H9 (cell line): Measurements from ENCODE around the gene ZMYND8. TPM values are rescaled to one million over a fixed set of nuclear protein-coding genes. Genes with fewer than 3 reads are reported as not detected.

Experiments
- DNase-seq: peaks from one replicate; pipeline ENCODE4 v3.0.0-alpha.2; 2017
- H2AFZ ChIP-seq: one replicate; pipeline ENCODE4 v1.6.1; 2013; ENCODE audit warnings: mild to moderate bottlenecking, low read length, control low read depth, moderate library complexity
- H2AK5ac ChIP-seq: 2 replicates; pipeline ENCODE4 v1.6.1; 2013; ENCODE audit warnings: low read length, control low read depth, mixed read lengths; ENCODE audit not compliant: insufficient read length
- H2BK120ac ChIP-seq: one replicate; pipeline ENCODE4 v1.6.1; 2013; ENCODE audit warnings: low read depth, mild to moderate bottlenecking, low read length, control low read depth, inconsistent platforms; ENCODE audit not compliant: poor library complexity, severe bottlenecking
- H2BK12ac ChIP-seq: 2 replicates; pipeline ENCODE4 v1.6.1; 2013; ENCODE audit warnings: low read length, control low read depth, mixed read lengths, low read depth; ENCODE audit not compliant: insufficient read length
- H2BK15ac ChIP-seq: 2 replicates; pipeline ENCODE4 v1.6.1; 2013; ENCODE audit warnings: low read depth, low read length, control low read depth
- H2BK20ac ChIP-seq: one replicate; pipeline ENCODE4 v1.6.1; 2013; ENCODE audit warnings: low read depth, mild to moderate bottlenecking, low read length, control low read depth, inconsistent platforms; ENCODE audit not compliant: poor library complexity, severe bottlenecking
- H2BK5ac ChIP-seq: 2 replicates; pipeline ENCODE4 v1.6.1; 2013; ENCODE audit warnings: low read length, control low read depth, mixed read lengths; ENCODE audit not compliant: insufficient read length
- H3K14ac ChIP-seq: 2 replicates; pipeline ENCODE4 v1.6.1; 2013; ENCODE audit warnings: low read length, control low read depth; ENCODE audit not compliant: insufficient read depth
- H3K18ac ChIP-seq: 2 replicates; pipeline ENCODE4 v1.6.1; 2013; ENCODE audit warnings: low read depth, mild to moderate bottlenecking, mixed read lengths, low read length, control low read depth; ENCODE audit not compliant: insufficient read length
- H3K23ac ChIP-seq: 2 replicates; pipeline ENCODE4 v1.6.1; 2013; ENCODE audit warnings: low read length, control low read depth, mixed read lengths, low read depth; ENCODE audit not compliant: insufficient read length
- H3K23me2 ChIP-seq: 2 replicates; pipeline ENCODE4 v1.6.1; 2013; ENCODE audit warnings: low read depth, mild to moderate bottlenecking, mixed read lengths, low read length, control low read depth; ENCODE audit not compliant: insufficient read length, poor library complexity, severe bottlenecking
- H3K27ac ChIP-seq: 2 replicates; pipeline ENCODE4 v1.5.1; 2013; ENCODE audit warnings: low read length, control low read depth, mixed read lengths, low read depth; ENCODE audit not compliant: insufficient read length
- H3K27me3 ChIP-seq: 2 replicates; pipeline ENCODE4 v1.6.1; 2013; ENCODE audit warnings: low read length, control low read depth, inconsistent platforms; ENCODE audit not compliant: insufficient read depth
- H3K4ac ChIP-seq: 2 replicates; pipeline ENCODE4 v1.6.1; 2013; ENCODE audit warnings: low read depth, mild to moderate bottlenecking, control low read depth, inconsistent platforms, low read length, moderate library complexity
- H3K4me1 ChIP-seq: 2 replicates; pipeline ENCODE4 v1.6.1; 2013; ENCODE audit warnings: low read length, control low read depth, inconsistent platforms; ENCODE audit not compliant: insufficient read depth
- H3K4me2 ChIP-seq: 2 replicates; pipeline ENCODE4 v1.6.1; 2013; ENCODE audit warnings: low read length, control low read depth, mixed read lengths; ENCODE audit not compliant: insufficient read length, insufficient read depth
- H3K56ac ChIP-seq: 2 replicates; pipeline ENCODE4 v1.6.1; 2013; ENCODE audit warnings: low read depth, mild to moderate bottlenecking, mixed read lengths, low read length, control low read depth; ENCODE audit not compliant: insufficient read length
- H3K79me1 ChIP-seq: 2 replicates; pipeline ENCODE4 v1.6.1; 2013; ENCODE audit warnings: low read depth, mild to moderate bottlenecking, moderate library complexity, low read length, control low read depth, inconsistent platforms; ENCODE audit not compliant: insufficient read depth, poor library complexity, severe bottlenecking
- H3K79me2 ChIP-seq: 2 replicates; pipeline ENCODE4 v1.6.1; 2013; ENCODE audit warnings: low read length, control low read depth, inconsistent platforms; ENCODE audit not compliant: insufficient read depth
- H3K9ac ChIP-seq: 2 replicates; pipeline ENCODE4 v1.6.1; 2013; ENCODE audit warnings: low read length, control low read depth, mixed read lengths; ENCODE audit not compliant: insufficient read length; ENCODE audit errors: extremely low read depth
- H3K9me3 ChIP-seq: one replicate; pipeline ENCODE4 v1.6.1; 2013; ENCODE audit warnings: low read depth, low read length, inconsistent platforms; ENCODE audit not compliant: control insufficient read depth
- H3T11ph ChIP-seq: one replicate; pipeline ENCODE4 v1.6.1; 2013; ENCODE audit warnings: mild to moderate bottlenecking, low read length, control low read depth, inconsistent platforms
- H4K20me1 ChIP-seq: one replicate; pipeline ENCODE4 v1.6.1; 2013; ENCODE audit not compliant: control insufficient read depth, insufficient read length, insufficient read depth
- H4K5ac ChIP-seq: 2 replicates; pipeline ENCODE4 v1.6.1; 2013; ENCODE audit warnings: low read depth, mild to moderate bottlenecking, mixed read lengths, low read length, control low read depth; ENCODE audit not compliant: insufficient read length
- H4K8ac ChIP-seq: replicated peaks from 2 replicates; pipeline ENCODE4 v1.6.1; 2013; ENCODE audit warnings: low read length, control low read depth, mixed read lengths, low read depth; ENCODE audit not compliant: insufficient read length
- H4K91ac ChIP-seq: 2 replicates; pipeline ENCODE4 v1.6.1; 2013; ENCODE audit warnings: low read depth, mild to moderate bottlenecking, moderate library complexity, mixed read lengths, low read length, control low read depth; ENCODE audit not compliant: insufficient read length
- H3K27ac Mint-ChIP-seq, 3 experiments: 2 replicates in 2 of 3; 3 replicates in 1 of 3; pipeline ENCODE4 v1.8.0; 2020 to 2021; ENCODE audit warnings: mixed read lengths in 3 of 3, mild to moderate bottlenecking in 1 of 3, moderate library complexity in 1 of 3
- H3K27me3 Mint-ChIP-seq: 2 replicates; pipeline ENCODE4 v1.8.0; 2021; ENCODE audit warnings: low read depth, mild to moderate bottlenecking, moderate library complexity, mixed read lengths
- H3K36me3 Mint-ChIP-seq, 3 experiments: 2 replicates in 2 of 3; 3 replicates in 1 of 3; pipeline ENCODE4 v1.8.0; 2020 to 2021; ENCODE audit warnings: low read depth in 3 of 3, mixed read lengths in 3 of 3; ENCODE audit not compliant: insufficient read depth in 1 of 3
- H3K4me1 Mint-ChIP-seq, 2 experiments: 2 replicates each; pipeline ENCODE4 v1.8.0; 2020; ENCODE audit warnings: mixed read lengths in 2 of 2
- H3K4me3 Mint-ChIP-seq, 2 experiments: 2 replicates in 1 of 2; 3 replicates in 1 of 2; pipeline ENCODE4 v1.8.0; 2020 to 2021; ENCODE audit warnings: mild to moderate bottlenecking in 2 of 2, mixed read lengths in 2 of 2, moderate library complexity in 1 of 2
- H3K9me3 Mint-ChIP-seq, 2 experiments: 2 replicates in 1 of 2; 3 replicates in 1 of 2; pipeline ENCODE4 v1.8.0; 2020; ENCODE audit warnings: mild to moderate bottlenecking in 2 of 2, mixed read lengths in 2 of 2, moderate library complexity in 1 of 2
- CTCF ChIP-seq: fragments of 200-600 bp; sonication (generic); conservative IDR thresholded peaks from 3 replicates; pipeline ENCODE4 v1.8.0; 2021; ENCODE audit warnings: antibody characterized with exemption, mild to moderate bottlenecking
- WGBS: extraction: QIAGEN DNeasy Blood & Tissue Kit; methylation state at CpG from one replicate; pipeline ENCODE4 v1.1.7; 2013; ENCODE audit warnings: missing lambda C conversion rate, low lambda C conversion rate, mixed read lengths; ENCODE audit not compliant: insufficient read length; ENCODE audit errors: extremely low coverage; 5-methylcytosine and 5-hydroxymethylcytosine counted together
- total RNA-seq: library from RNA; stranded (reverse); gene quantifications from 2 replicates; pipeline ENCODE4 v1.2.1, GENCODE V29; 2021

ZMYND8 gene
- total RNA-seq, 1 experiment from 2014 or later, result 158 TPM

- H3K79me1 ChIP-seq, result peaks cover 2% of the 10 kb centered on the region
- H3K56ac ChIP-seq, result no peak overlapping the region
- H4K5ac ChIP-seq, result no peak overlapping the region
- no peak overlapping the region for H3K14ac ChIP-seq
- no peak for TF ChIP-seq CTCF
- H2BK12ac ChIP-seq, result no peak overlapping the region
- no peak for DNase-seq
- H2AK5ac ChIP-seq, result no peak overlapping the region
- H2BK20ac ChIP-seq, result no peak overlapping the region
- Mint-ChIP-seq H3K27ac (peak overlapping the region in 2 of 3 experiments; percentile 74 to 75; a peak in 5 of 7 replicates), H3K27me3 (no peaks in the 10 kb centered on the region), H3K4me3 (no peak overlapping the region), H3K36me3 (peaks cover 57 to 95% (median 94%) of the 10 kb centered on the region in 3 experiments; a peak in 6 of 7 replicates), H3K9me3 (no peaks in the 10 kb centered on the region), H3K4me1 (peaks cover 7 to 14% of the 10 kb centered on the region in 2 experiments; a peak in 3 of 4 replicates)
- no peaks in the 10 kb centered on the region for H3K27me3 ChIP-seq
- H3K4me2 ChIP-seq, result no peak overlapping the region
- H2BK15ac ChIP-seq, result no peak overlapping the region
- H3K9ac ChIP-seq, result no peak overlapping the region
- H4K8ac ChIP-seq, result no peak overlapping the region
- H3K79me2 ChIP-seq, result no peaks in the 10 kb centered on the region
- no peaks in the 10 kb centered on the region for H3K9me3 ChIP-seq
- no peak overlapping the region for H3T11ph ChIP-seq
- H3K23me2 ChIP-seq, result no peaks in the 10 kb centered on the region
- no peaks in the 10 kb centered on the region for H4K20me1 ChIP-seq
- H3K4ac ChIP-seq, result no peak overlapping the region
- H3K4me1 ChIP-seq, result no peaks in the 10 kb centered on the region
- H3K27ac ChIP-seq, result no peak overlapping the region
- no peak overlapping the region for H3K18ac ChIP-seq
- no CpG with 5 or more reads among the region's 5 CpGs for WGBS
- no peak overlapping the region for H2BK5ac ChIP-seq
- no peak overlapping the region for H3K23ac ChIP-seq
- no peak overlapping the region for H4K91ac ChIP-seq
- no peak overlapping the region for H2AFZ ChIP-seq
- no peak overlapping the region for H2BK120ac ChIP-seq
These were observed 72.1 kb downstream of the ZMYND8 start for GRCh38 chr20:47284373-47284772.
